GM12873 (cell line): ENCODE data around the gene MINK1.

Experiments
- CTCF ChIP-seq: IDR thresholded peaks from 2 replicates; pipeline ENCODE4 v1.5.1; 2012; ENCODE audit warnings: low read depth, mild to moderate bottlenecking, moderate library complexity, low read length, control low read depth; ENCODE audit not compliant: insufficient read depth; ENCODE audit errors: missing control alignments

Gene MINK1

GRCh38 chr17:4932756-4933155 is 99.6 kb downstream of the MINK1 start:
- no peak for TF ChIP-seq CTCF

- no peak for TF ChIP-seq CTCF
These were observed 100.5 kb downstream of the MINK1 start for GRCh38 chr17:4933646-4934045.

- TF ChIP-seq CTCF, result peak; percentile 41
These were observed 101.2 kb downstream of the MINK1 start for GRCh38 chr17:4934173-4934979.

GRCh38 chr17:4935650-4936049 is 102.5 kb downstream of the MINK1 start:
- no peak for TF ChIP-seq CTCF

DNA sequence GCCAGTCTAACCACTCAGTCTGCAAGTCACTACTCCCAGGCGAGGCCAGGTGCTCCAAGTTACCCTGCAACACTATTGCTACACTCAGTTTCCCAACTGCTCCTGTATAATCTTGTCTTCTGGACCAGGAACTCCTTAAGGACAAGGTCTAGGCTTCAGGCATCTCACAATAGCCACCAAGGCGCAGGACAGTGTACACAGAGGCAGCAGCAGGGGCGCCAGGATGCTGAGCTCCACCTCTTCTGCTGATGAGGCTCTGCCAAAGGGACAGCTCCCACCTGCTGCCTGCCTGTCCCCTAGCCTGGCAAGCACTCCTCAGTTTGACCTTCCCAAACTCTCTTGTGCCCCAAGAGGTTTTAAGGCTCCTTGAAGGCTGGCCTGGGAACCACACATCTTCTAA is 103.3 kb downstream of the MINK1 start:
- TF ChIP-seq CTCF, result no peak

DNA sequence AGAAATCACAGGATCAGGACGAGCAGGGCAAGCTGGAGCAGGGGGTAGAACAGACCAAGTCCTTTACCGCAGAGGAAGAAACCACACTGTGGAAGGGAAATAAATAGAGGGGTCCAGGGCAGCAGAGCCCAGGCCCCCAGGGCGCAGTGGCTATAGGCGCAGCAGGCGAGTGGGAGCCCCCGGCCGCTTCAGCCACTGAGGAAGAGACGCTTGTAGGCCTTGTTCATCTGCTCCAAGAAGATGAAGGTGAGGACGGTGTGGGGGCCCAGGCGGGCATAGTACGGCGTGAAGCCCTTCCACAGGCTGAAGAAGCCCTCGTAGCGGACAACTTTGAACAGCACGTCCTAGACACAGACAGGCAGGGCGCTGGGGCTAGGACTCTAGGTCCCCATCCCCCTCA is 104.4 kb downstream of the MINK1 start:
- TF ChIP-seq CTCF, result no peak

DNA sequence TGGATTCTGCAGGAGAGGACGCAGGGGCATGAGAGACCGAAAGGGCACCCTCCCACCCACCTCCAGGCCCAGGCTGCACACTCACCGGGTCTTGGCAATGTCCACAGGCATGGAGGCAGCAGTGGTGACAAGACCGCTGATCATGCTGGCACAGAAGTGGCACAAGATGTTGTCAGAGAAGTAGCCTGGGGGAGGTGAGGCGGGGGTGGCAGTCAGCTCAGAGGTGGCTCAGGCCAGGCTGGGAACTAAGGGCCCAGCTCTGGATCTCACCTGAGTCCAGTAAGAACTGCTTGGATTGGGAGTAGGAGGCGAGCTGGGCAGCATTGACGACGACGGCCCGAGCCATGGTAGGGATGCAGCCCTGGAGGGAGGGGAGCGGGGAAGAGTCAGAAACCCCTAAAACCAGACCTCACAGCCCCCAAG is 104.9 kb downstream of the MINK1 start:
- TF ChIP-seq CTCF, result no peak
